ENCODE results near the gene SLC2A4RG.
"Not testable (repeated sequence)": the region's sequence is repeated elsewhere in the genome, so short reads cannot be mapped to it uniquely, and the experiment has no call there.

The SLC2A4RG gene

GRCh38 chr20:63707558-63708300 is 31.8 kb upstream of the SLC2A4RG start, which contains the start of the genes ARFRP1 and ZGPAT:
Gene ARFRP1, minus strand, starts transcription at chr20:63707976. Its CDS starts 885 bp downstream, at chr20:63707091.
Gene ZGPAT, plus strand, starts transcription at chr20:63708039. Its CDS starts 542 bp downstream, at chr20:63708581.
- Histone ChIP-seq H3K4me1 (ENCODE audit: control insufficient read depth, insufficient read depth, low read length) (peaks cover 29% of the 10 kb centered on the region), H3K36me3 (ENCODE audit: control insufficient read depth in 2 of 2, insufficient read depth in 2 of 2, low read length in 2 of 2) (peaks cover 16 to 29% of the 10 kb centered on the region in 2 donors), H3K9ac (ENCODE audit: low read length in 2 of 2) (peak within 1 kb of the TSS; percentile 80 to 85), H3K27ac (ENCODE audit: low read length) (peak within 1 kb of the TSS; percentile 67), H3K27me3 (ENCODE audit: control insufficient read depth in 1 of 2, insufficient read depth in 2 of 2, low read length in 2 of 2) (no peaks in the 10 kb centered on the region), H3K4me3 (ENCODE audit: low read length in 2 of 2) (peak within 1 kb of the TSS; percentile 71 to 83), H3K9me3 (ENCODE audit: control insufficient read depth in 2 of 2, low read length in 2 of 2) (no peaks in the 10 kb centered on the region)

GRCh38 chr20:63708301-63709148 is 31.1 kb upstream of the SLC2A4RG start:
- peaks cover 16 to 30% of the 10 kb centered on the region in 2 donors for H3K36me3 ChIP-seq (ENCODE audit: control insufficient read depth in 2 of 2, insufficient read depth in 2 of 2, low read length in 2 of 2)
- H3K9ac ChIP-seq (ENCODE audit: low read length in 2 of 2) = peak overlapping the region; percentile 62 to 64
- peak overlapping the region; percentile 71 to 83 for H3K4me3 ChIP-seq (ENCODE audit: low read length in 2 of 2)
- no peak overlapping the region for H3K27ac ChIP-seq (ENCODE audit: low read length)
- H3K9me3 ChIP-seq (ENCODE audit: control insufficient read depth in 2 of 2, low read length in 2 of 2) = no peaks in the 10 kb centered on the region
- no peaks in the 10 kb centered on the region for H3K27me3 ChIP-seq (ENCODE audit: control insufficient read depth in 1 of 2, insufficient read depth in 2 of 2, low read length in 2 of 2)
- H3K4me1 ChIP-seq (ENCODE audit: control insufficient read depth, insufficient read depth, low read length) = peaks cover 29% of the 10 kb centered on the region

- Histone ChIP-seq H3K27ac (ENCODE audit: low read length) (no peak overlapping the region), H3K9ac (ENCODE audit: low read length in 2 of 2) (no peak overlapping the region), H3K36me3 (ENCODE audit: control insufficient read depth in 2 of 2, insufficient read depth in 2 of 2, low read length in 2 of 2) (peaks cover 10 to 29% of the 10 kb centered on the region in 2 donors), H3K4me3 (ENCODE audit: low read length in 2 of 2) (peak overlapping the region; percentile 71 to 83), H3K4me1 (ENCODE audit: control insufficient read depth, insufficient read depth, low read length) (peaks cover 29% of the 10 kb centered on the region), H3K9me3 (ENCODE audit: control insufficient read depth in 2 of 2, low read length in 2 of 2) (no peaks in the 10 kb centered on the region), H3K27me3 (ENCODE audit: control insufficient read depth in 1 of 2, insufficient read depth in 2 of 2, low read length in 2 of 2) (no peaks in the 10 kb centered on the region)
Observed at GRCh38 chr20:63709149-63709527, 30.4 kb upstream of the SLC2A4RG start.

- H3K27me3 ChIP-seq (ENCODE audit: control insufficient read depth in 1 of 2, insufficient read depth in 2 of 2, low read length in 2 of 2) = no peaks in the 10 kb centered on the region
- peaks cover 4 to 17% of the 10 kb centered on the region in 2 donors for H3K36me3 ChIP-seq (ENCODE audit: control insufficient read depth in 2 of 2, insufficient read depth in 2 of 2, low read length in 2 of 2)
- H3K9me3 ChIP-seq (ENCODE audit: control insufficient read depth in 2 of 2, low read length in 2 of 2) = no peaks in the 10 kb centered on the region
- peaks cover 25% of the 10 kb centered on the region for H3K4me1 ChIP-seq (ENCODE audit: control insufficient read depth, insufficient read depth, low read length)
- no peak overlapping the region for H3K27ac ChIP-seq (ENCODE audit: low read length)
- no peak overlapping the region for H3K4me3 ChIP-seq (ENCODE audit: low read length in 2 of 2)
- H3K9ac ChIP-seq (ENCODE audit: low read length in 2 of 2) = no peak overlapping the region
Observed at GRCh38 chr20:63711085-63711645, 28.4 kb upstream of the SLC2A4RG start.

GRCh38 chr20:63712191-63712590 is 27.4 kb upstream of the SLC2A4RG start:
- Histone ChIP-seq H3K4me3 (ENCODE audit: low read length in 2 of 2) (no peak overlapping the region), H3K27me3 (ENCODE audit: control insufficient read depth in 1 of 2, insufficient read depth in 2 of 2, low read length in 2 of 2) (no peaks in the 10 kb centered on the region), H3K9me3 (ENCODE audit: control insufficient read depth in 2 of 2, low read length in 2 of 2) (no peaks in the 10 kb centered on the region), H3K36me3 (ENCODE audit: control insufficient read depth in 2 of 2, insufficient read depth in 2 of 2, low read length in 2 of 2) (peaks cover 4 to 15% of the 10 kb centered on the region in 2 donors), H3K9ac (ENCODE audit: low read length in 2 of 2) (no peak overlapping the region), H3K27ac (ENCODE audit: low read length) (no peak overlapping the region), H3K4me1 (ENCODE audit: control insufficient read depth, insufficient read depth, low read length) (peaks cover 15% of the 10 kb centered on the region)

- no peak overlapping the region for H3K4me3 ChIP-seq (ENCODE audit: low read length in 2 of 2)
- no peak overlapping the region for H3K27ac ChIP-seq (ENCODE audit: low read length)
- peaks cover 4 to 6% of the 10 kb centered on the region in 2 donors for H3K9me3 ChIP-seq (ENCODE audit: control insufficient read depth in 2 of 2, low read length in 2 of 2)
- H3K36me3 ChIP-seq (ENCODE audit: control insufficient read depth in 2 of 2, insufficient read depth in 2 of 2, low read length in 2 of 2) = peaks cover 4 to 19% of the 10 kb centered on the region in 2 donors
- no peak overlapping the region for H3K9ac ChIP-seq (ENCODE audit: low read length in 2 of 2)
- H3K27me3 ChIP-seq (ENCODE audit: control insufficient read depth in 1 of 2, insufficient read depth in 2 of 2, low read length in 2 of 2) = no peaks in the 10 kb centered on the region
- H3K4me1 ChIP-seq (ENCODE audit: control insufficient read depth, insufficient read depth, low read length) = no peaks in the 10 kb centered on the region
Observed at GRCh38 chr20:63714858-63715257, 24.7 kb upstream of the SLC2A4RG start.

GRCh38 chr20:63718996-63719395 is 20.6 kb upstream of the SLC2A4RG start:
- Histone ChIP-seq H3K27me3 (ENCODE audit: control insufficient read depth in 1 of 2, insufficient read depth in 2 of 2, low read length in 2 of 2) (no peaks in the 10 kb centered on the region), H3K4me1 (ENCODE audit: control insufficient read depth, insufficient read depth, low read length) (no peaks in the 10 kb centered on the region), H3K9ac (ENCODE audit: low read length in 2 of 2) (no peak overlapping the region), H3K9me3 (ENCODE audit: control insufficient read depth in 2 of 2, low read length in 2 of 2) (peaks cover 4 to 6% of the 10 kb centered on the region in 2 donors), H3K36me3 (ENCODE audit: control insufficient read depth in 2 of 2, insufficient read depth in 2 of 2, low read length in 2 of 2) (peaks cover 7 to 23% of the 10 kb centered on the region in 2 donors), H3K4me3 (ENCODE audit: low read length in 2 of 2) (no peak overlapping the region), H3K27ac (ENCODE audit: low read length) (no peak overlapping the region)

GRCh38 chr20:63722967-63723622 is 16.5 kb upstream of the SLC2A4RG start:
- not testable (repeated sequence) for H3K4me3 ChIP-seq (ENCODE audit: low read length in 2 of 2); H3K9ac ChIP-seq (ENCODE audit: low read length in 2 of 2); H3K4me1 ChIP-seq (ENCODE audit: control insufficient read depth, insufficient read depth, low read length); H3K27ac ChIP-seq (ENCODE audit: low read length); H3K27me3 ChIP-seq (ENCODE audit: control insufficient read depth in 1 of 2, insufficient read depth in 2 of 2, low read length in 2 of 2); H3K9me3 ChIP-seq (ENCODE audit: control insufficient read depth in 2 of 2, low read length in 2 of 2)
- peaks cover 7 to 16% of the 10 kb centered on the region in 2 donors for H3K36me3 ChIP-seq (ENCODE audit: control insufficient read depth in 2 of 2, insufficient read depth in 2 of 2, low read length in 2 of 2)

GRCh38 chr20:63730189-63730733 is 9.3 kb upstream of the SLC2A4RG start:
- not testable (repeated sequence) for H3K9ac ChIP-seq (ENCODE audit: low read length in 2 of 2); H3K27me3 ChIP-seq (ENCODE audit: control insufficient read depth in 1 of 2, insufficient read depth in 2 of 2, low read length in 2 of 2); H3K4me1 ChIP-seq (ENCODE audit: control insufficient read depth, insufficient read depth, low read length); H3K4me3 ChIP-seq (ENCODE audit: low read length in 2 of 2); H3K27ac ChIP-seq (ENCODE audit: low read length); H3K9me3 ChIP-seq (ENCODE audit: control insufficient read depth in 2 of 2, low read length in 2 of 2)
- peaks cover 9 to 17% of the 10 kb centered on the region in 2 donors for H3K36me3 ChIP-seq (ENCODE audit: control insufficient read depth in 2 of 2, insufficient read depth in 2 of 2, low read length in 2 of 2)

GRCh38 chr20:63731410-63731809 is 8.2 kb upstream of the SLC2A4RG start:
- no peak overlapping the region for H3K4me3 ChIP-seq (ENCODE audit: low read length in 2 of 2)
- no peaks in the 10 kb centered on the region for H3K4me1 ChIP-seq (ENCODE audit: control insufficient read depth, insufficient read depth, low read length)
- peaks cover 9 to 17% of the 10 kb centered on the region in 2 donors for H3K36me3 ChIP-seq (ENCODE audit: control insufficient read depth in 2 of 2, insufficient read depth in 2 of 2, low read length in 2 of 2)
- H3K27ac ChIP-seq (ENCODE audit: low read length) = no peak overlapping the region
- H3K9ac ChIP-seq (ENCODE audit: low read length in 2 of 2) = no peak overlapping the region
- no peaks in the 10 kb centered on the region for H3K9me3 ChIP-seq (ENCODE audit: control insufficient read depth in 2 of 2, low read length in 2 of 2)
- no peaks in the 10 kb centered on the region for H3K27me3 ChIP-seq (ENCODE audit: control insufficient read depth in 1 of 2, insufficient read depth in 2 of 2, low read length in 2 of 2)
